Stimulated activated naive CD4-positive, alpha-beta T cell (primary cell): ENCODE measurements around the gene NAA15.
"Not testable (repeated sequence)": the region's sequence is repeated elsewhere in the genome, so short reads cannot be mapped to it uniquely, and the experiment has no call there.

Experiments
- DNase-seq, 6 experiments: peaks; one replicate each; lab custom pipeline; 2025; lab: John Stamatoyannopoulos, UW

The NAA15 gene

GRCh38 chr4:139301113-139301820, at the start of gene NAA15:
NAA15 (plus strand) TSS chr4:139301505; CDS start chr4:139301778, 273 bp downstream.
- peak; percentile 95 to 98 (median 97) for DNase-seq

DNA sequence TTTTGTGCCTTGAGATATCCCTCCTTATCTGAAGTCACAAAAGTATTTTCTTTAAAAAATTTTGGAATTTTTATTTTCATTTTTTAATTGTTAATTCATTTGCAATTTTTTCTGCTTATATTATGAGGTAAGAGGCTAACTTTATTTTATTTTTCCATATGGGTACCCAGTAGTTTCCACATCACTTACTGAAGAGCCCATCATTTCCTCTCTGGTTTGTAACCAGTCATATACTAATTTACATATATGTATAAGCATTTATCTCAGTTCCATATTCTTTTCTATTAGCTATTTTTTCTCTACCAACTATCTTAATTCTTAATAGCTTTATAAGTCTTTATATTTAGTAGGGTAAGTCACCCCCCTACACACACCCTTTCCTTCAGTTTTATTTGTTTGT, 48.3 kb upstream of the NAA15 start:
- no peak for DNase-seq

GRCh38 chr4:139253713-139254112, 47.6 kb upstream of the NAA15 start:
- DNase-seq = no peak

DNA sequence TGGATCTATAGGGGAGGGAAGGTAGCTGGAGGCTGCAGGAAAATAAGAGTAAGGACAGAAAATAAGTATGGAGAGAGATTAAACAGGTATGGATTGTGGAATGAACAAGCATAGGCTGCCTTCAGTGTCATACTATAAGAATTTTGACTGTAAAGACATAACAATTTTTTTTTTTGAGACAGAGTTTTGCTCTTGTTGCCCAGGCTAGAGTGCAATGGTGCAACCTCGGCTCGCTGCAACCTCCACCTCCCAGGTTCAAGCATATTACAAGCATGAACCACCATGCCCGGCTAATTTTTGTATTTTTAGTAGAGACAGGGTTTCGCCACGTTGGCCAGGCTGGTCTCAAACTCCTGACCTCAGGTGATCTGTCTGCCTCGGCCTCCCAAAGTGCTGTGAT, 45.7 kb upstream of the NAA15 start:
- DNase-seq = not testable (repeated sequence)

- no peak for DNase-seq
Observed at GRCh38 chr4:139256349-139256748, 45.0 kb upstream of the NAA15 start.

DNA sequence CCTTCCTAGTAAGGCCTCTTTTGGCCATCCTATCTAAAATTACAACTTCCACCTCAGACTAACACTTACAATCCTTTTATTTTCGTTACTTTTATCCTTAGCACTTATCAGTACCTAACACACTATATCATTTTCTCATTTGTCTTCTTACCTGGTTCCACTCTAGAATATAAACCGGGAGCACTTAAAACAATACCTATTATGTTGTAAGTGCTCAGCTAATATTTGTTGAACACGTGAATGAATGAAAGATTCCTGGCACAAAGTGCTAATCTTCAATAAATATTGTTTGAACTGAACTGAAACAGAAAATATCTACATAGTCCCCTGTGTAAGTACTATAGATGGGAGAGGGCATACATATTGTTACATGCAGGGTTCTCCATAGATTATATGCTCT, 35.7 kb upstream of the NAA15 start:
- no peak for DNase-seq

- DNase-seq = no peak
Observed at GRCh38 chr4:139266208-139266582, 35.1 kb upstream of the NAA15 start.

DNA sequence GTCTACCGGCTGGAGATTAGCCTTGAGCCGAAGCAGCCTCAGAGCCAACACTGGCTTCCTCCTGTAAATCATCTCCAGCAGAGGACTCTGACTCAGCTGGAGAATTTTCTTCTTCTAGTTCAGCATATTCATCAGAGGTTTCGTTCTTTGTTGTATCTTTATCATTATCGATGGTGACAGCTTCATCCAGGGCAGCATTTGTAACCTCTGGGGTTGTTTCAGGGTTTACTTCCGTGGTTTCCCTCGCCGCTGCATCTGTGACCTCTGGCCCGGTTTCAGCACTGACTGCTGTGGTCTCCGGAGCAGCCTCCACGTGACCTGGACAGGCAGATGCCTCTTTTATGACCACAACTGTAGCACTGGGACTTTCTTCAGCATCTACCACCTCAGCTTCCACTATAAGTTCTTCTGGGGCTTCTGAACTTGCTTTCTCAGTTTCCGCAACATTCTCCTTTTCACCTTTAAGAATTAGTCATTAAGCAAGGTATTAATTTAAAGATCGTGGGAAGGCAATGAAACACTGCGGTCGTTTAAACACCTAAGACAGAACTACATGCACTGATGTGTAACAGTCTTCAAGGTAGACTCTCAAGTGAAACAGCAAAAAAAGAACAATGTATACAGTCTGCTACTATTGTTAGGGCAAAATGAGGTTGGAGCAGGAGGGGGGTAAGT, 34.6 kb upstream of the NAA15 start:
- DNase-seq = peak in 4 of 6 experiments; percentile 9 to 15 (median 12)

- DNase-seq = no peak
Observed at GRCh38 chr4:139267301-139267700, 34.0 kb upstream of the NAA15 start.

DNA sequence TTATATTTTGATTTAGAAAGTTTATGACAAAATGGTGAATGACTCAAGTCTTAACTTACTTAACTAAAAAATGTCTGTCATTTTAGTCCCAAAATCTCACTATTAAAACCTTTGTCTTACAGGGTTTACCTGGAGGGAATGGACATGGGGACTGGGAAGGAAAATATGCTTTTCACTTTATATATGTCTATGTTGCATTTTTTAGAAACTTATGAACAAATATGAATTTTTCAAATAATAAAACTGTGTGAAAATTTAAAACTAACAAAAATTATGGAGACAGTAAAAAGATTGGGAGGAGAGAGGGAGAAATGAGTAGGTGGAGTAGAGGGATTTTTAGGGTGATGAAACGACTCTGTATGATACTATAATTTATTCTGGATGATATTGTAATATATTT, 27.5 kb upstream of the NAA15 start:
- no peak for DNase-seq

- no peak for DNase-seq
Observed at GRCh38 chr4:139274790-139275189, 26.5 kb upstream of the NAA15 start.

GRCh38 chr4:139275281-139275735, 26.0 kb upstream of the NAA15 start:
- no peak for DNase-seq

DNA sequence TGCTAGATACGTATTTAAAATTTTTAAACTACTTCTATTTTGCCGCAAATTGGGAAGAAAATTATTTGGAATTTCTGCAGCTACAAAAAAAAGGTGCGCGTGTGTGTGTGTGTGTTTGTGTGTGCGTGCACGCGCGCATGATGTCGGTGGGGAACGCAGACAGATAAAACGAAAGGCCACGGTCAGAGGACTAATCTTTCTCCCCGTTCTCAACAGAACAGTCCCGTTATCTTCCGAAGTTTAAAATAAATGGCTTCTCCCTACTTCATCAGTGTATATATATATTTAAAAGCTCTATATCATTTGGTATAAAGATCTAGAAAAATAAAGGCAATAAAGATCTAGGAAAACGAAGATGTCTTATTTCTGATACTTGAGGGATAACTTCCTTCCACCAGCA, 22.8 kb upstream of the NAA15 start:
- peak in 1 of 6 experiments; percentile 9 for DNase-seq

GRCh38 chr4:139278912-139279759, 22.2 kb upstream of the NAA15 start:
- DNase-seq = peak in 2 of 6 experiments; percentile 5 to 22

GRCh38 chr4:139279760-139280620, 21.3 kb upstream of the NAA15 start, which contains the start of gene MGARP:
MGARP (minus strand) TSS chr4:139280225; CDS start chr4:139280158, 67 bp downstream.
- DNase-seq = peak in 3 of 6 experiments; percentile 9 to 22 (median 16)

- DNase-seq = no peak
Observed at GRCh38 chr4:139282065-139282720, 19.1 kb upstream of the NAA15 start.

GRCh38 chr4:139282721-139283075, 18.6 kb upstream of the NAA15 start:
- DNase-seq = no peak

DNA sequence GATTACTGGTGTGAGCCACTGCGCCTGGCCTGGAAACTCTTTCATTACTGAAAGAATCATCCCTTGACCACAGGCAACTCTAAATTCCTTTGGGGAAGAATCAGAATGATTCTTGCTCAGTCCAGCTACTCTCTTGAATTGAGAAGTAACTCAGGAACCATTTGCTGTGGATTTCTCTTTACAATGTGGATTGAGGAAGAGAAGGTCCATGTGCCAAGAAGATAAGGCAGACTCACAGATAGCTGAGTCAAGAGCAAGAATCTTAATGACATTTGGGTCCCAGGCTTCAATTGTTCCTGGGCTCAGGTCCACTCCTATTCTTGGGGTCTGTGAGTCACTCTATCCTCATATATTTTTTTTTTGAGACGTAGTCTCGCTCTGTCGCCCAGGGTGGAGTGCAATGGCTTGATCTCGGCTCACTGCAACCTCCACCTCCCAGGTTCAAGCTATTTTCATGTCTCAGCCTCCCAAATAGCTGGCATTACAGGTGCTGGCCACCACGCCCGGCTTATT, 15.1 kb upstream of the NAA15 start:
- no peak for DNase-seq

- DNase-seq = peak; percentile 81 to 95 (median 94)
Observed at GRCh38 chr4:139295206-139295941, 5.9 kb upstream of the NAA15 start.

GRCh38 chr4:139295942-139296299, 5.4 kb upstream of the NAA15 start:
- DNase-seq = no peak
